ENCODE results near the gene NID1.
"Not testable (repeated sequence)": the region's sequence is repeated elsewhere in the genome, so short reads cannot be mapped to it uniquely, and the experiment has no call there.

NID1 gene

DNA sequence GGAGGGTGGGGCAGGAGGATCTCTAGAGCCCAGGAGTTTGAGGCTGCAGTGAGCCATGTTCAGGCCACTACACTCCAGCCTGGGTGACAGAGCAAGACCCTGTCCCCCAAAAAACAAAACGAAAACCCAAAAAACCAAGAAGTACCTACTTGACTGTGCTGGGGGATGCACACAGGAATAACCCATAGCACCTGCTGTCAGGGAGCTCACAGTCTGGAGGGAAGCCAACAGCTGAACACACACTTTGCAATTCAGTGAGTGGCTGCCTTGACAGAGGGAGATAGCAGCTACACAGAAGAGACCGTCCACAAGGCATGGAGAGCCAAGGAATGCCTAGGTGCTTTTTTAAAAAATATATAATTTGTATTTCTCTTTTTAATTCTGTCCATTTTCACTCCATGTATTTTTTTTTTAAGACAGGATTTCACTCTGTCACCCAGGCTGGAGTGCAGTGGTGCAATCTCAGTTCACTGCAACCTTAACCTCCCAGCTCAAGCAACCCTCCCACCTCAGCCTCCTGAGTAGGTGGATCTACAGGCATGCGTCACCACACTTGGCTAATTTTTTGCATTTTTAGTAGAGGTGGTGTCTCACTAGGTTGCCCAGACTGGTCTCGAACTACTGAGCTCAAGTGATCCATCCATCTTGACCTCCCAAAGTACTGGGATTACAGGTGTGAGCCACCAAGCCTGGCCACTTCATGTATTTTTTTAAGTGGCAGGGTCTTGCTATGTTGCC lies 68.7 kb downstream of the NID1 start:
- DNase-seq: no peak

DNA sequence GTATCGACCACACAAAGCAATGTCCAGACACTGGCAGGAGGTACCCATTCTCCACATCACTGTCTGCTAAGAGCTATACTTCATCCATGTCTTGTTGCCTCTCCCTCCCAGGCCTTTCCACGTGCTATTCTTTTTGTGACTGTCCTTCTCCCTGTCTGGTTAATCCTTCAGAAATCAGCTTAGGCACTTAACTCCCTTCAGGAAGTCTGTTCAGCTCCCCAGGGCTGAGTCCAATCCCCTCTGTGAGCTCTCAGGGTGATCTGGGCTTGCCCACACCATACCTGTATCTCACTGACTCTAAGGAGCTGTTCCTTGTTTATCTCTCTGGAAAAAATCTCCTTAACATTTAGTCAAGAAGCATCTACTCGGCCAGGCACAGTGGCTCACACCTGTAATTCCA lies 69.4 kb downstream of the NID1 start:
- no peak for DNase-seq

DNA sequence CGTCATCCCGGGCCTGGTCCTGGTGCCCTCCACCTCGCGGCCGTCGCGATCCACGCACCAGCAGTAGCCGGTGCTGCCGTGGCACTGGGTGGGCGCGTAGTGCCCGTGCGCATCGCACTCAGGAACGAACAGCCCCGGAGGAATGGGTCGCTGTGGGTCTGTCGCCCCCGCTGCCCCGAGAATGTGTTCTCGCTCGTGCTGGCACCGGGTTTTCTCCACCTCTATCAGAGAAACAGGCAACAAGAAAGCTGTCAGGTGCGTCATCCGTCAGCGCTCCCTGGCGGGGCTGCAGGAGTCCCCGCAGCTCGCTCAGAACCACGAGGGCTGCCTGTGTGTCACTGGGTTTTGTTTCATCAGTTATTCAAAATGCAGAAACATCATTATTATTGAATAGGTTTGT lies 71.2 kb downstream of the NID1 start:
- no peak for DNase-seq

DNA sequence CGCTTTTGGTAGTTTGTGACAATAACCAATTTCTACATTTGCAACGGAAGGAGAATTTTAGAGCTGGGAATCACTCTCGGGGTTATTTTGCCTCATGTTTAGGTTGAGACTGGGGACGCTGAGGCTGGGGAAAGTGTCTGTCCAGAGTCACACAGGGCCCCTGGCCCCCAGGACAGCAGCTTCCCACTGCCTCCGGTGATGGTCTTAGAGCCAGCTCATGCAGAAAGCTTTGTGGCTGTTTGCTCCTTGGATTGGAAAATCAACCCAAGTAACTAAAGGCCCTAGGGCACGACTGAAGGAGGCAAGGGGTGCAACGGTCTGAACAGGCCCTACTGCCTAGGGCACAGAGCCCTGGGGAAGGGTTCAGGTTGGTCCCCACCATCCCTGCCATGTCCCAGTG lies 72.0 kb downstream of the NID1 start:
- DNase-seq: no peak

DNA sequence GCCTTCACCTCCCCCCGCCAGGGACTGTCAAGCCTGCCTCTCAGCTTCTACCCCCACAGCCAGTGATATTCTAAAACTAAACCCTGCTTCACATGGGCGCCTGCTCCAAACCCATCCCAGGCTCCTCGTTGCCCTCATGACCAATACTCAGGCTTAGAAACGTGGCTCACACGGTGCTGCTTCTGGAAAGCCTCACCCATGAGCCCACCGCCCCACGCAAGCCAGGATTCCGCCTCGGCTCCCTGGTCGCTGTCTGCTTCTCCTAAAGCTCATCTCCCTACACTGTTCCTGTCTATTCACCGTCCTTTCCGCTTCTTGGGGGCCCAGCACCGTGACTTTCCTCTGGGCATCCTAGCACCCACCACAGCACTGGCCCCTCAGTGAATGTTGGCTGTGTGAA lies 72.5 kb downstream of the NID1 start:
- DNase-seq: no peak

DNA sequence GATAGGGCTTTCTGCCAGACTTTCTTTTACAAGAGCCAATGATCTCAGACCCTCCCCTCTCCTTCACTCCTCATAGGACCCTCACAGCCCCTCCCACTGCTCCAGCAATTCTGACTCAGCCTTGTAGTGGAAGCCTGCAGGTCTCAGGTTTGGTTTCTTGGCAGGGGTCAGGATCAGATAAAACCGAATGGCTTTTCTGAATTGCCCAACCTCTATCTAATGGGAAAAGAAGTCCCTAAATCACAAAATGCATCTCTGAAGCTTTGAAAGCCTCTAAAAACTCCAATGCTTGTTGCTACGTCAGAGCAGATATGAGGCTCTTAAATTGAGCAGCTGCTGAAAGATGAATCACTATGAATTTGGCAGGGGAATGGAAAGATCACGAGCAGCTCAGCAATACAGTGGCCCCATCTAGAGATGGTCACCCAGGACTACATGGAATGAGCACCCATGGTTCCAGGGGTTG lies 74.5 kb downstream of the NID1 start:
- DNase-seq: no peak

DNA sequence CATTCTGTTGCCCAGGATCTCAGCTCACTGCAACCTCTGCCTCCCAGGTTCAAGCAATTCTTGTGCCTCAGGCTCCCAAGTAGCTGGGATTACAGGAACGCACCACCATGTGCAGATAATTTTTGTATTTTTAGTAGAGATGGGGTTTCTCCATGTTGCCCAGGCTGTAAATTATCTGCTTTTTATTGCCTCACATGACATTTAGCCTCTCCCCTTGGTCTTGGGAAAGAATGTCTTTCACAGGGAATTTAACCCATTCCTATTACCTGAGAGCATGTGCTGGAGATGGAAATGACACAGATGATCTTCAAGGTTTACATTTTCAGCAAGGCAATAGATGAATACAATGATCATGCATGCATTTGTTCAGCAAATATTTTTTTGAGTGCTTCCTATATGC lies 75.8 kb downstream of the NID1 start:
- no peak for DNase-seq

DNA sequence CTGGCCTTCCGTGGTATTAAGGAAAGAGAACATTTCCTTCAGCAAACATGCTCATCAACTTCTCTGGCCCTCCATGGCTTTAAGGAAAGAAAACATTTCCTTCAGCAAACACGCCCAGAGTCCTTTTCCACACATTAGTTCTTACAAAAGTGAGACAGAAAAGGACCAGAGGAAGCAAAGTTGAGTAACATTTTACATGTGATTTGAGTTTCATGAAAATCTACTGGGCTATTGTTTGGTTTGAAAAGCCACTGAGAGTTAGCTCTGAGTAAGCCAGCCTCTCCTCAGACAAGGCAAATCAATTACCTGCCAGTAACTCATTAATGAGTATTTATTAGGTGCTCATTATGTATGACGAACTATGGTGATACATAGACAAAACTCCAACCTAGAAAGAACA lies 78.0 kb downstream of the NID1 start:
- no peak for DNase-seq

DNA sequence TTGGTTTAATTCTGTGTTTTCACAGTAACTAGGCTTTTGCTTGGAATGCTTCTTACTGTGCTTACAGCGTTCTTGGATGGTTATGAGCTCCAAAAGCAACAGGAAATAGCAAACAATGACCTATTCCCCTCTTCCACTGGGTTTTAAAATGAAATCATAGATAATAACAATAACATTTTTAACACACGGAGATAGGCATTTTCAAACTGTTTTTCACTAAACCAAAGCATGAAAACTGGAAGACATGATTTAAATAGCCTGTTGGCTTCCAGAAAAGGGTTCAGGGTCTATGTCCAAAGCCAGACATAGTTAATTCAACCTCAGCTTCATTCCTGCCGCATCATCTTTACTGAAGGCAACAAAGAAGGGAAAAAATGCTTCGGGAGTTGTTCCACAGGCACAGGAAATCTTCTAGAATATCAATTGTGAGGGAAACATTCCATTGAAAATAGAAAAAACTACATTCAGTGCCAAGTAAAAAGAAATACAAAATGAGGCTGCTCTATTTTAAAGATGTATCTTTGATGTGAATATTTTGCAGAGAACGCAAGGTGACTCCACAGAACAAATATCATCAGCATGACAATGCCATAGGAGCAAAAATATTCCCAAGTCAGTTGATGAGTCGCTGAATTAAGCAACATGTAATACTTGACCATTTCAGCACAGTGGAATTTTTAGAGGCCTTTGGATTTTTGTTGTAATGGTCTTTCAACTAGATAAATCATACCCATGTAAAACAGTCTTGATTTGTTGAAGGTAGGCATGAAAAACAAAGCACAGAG lies 80.7 kb downstream of the NID1 start:
- DNase-seq: no peak

DNA sequence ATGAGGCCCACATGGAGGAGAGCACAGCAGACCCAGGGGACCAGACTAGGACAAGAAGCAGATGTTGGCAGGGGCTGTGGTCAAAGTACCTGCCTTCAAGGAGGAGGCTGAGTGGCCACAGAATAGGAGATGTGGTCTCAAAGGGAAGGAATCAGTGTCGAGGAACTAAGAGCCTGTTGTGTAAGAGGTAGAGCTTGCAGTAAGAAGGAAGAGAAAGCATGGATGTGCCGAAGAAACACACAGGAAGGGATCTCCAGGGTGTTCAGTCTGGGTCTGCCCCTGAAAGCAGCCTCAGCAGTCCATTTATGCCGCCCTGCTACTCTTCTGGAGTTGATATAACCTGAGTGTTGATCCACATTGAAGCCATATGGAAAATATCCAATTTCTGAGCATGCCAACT lies 83.9 kb downstream of the NID1 start:
- no peak for DNase-seq

DNA sequence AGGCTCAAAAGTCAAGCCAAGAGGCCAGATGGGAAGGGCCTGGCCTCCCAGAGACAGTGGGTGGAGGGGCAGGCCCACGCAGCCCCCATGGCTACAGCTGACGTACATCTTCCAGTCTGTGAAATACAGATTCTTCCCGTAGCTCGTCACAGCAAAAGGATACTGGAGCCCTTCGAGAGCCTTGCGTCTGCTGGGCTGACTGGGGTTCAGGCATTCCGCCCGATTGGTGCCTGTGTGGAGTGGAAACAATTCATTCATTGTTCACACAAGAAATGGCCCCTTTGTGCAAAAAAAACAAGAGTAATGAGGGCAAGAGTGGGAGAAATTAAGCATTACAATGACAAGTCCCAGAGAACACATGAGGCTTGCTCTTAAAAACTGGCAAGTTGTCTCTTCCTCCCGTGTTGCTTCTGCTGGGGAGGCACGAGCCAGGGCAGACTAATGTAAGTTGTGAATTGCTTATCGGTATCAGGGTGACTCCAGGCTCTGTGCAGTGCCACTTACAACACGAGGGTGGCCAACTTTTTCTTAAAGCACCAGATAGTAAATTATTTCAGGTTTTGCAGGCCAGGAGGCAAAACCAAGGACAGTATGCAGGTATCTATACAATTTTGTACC lies 85.1 kb downstream of the NID1 start:
- no peak for DNase-seq

DNA sequence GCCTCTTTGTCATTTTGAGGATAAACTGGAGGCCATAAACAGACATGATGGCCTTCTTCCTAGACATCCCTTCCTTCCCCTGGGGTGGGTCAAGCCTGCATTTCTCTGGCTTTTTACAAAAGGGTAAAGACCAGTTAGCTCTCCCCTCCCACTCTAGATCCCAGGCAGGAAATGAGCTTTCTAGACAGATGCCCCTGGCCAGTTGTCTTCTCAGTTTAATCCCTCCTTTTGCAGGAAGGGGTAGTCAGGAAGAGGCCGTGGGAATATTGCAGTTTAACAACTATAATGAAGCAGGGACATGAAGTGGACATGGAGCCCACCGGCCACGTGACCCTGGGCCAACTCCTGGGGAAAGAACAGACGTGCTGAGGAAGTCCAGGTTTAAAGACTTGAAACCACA lies 85.7 kb downstream of the NID1 start:
- no peak for DNase-seq

DNA sequence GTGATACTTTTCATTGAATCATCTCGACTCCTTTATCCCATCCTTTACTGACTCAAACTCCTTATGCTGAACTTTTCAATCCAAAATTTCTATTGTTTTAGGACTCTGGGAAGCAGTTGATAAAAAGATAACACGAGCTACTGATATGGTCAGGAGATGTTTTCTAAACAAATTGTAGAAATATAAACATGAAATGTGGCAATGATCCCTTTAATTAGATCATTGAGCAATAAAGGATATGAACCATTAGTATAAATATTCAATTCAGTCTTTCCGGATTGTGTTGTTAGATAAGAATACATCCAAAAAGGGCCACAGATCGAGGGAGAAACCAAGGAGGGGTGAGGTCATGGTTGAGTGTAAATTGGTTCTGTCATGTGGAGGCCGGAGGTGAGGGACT lies 88.4 kb downstream of the NID1 start:
- DNase-seq: no peak

DNA sequence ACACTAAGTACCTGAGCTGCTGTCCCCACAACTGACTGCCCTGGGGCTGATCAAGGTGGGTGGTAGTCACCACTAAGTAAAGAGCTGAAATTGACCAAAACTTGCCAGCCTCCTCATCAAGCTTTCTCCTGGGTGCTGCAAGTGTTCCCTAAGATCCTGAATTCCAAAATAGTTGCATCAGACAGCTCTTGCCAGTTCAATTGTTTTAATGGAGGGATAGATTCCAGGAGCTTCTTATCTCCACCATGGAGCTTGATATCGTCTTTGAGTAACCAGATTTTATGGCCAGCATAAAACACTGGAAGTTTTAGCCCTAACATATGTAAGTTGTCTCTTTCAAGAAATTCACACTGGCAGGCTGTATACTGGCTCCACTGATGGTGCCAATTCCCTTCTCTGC lies 90.3 kb downstream of the NID1 start:
- DNase-seq: no peak

DNA sequence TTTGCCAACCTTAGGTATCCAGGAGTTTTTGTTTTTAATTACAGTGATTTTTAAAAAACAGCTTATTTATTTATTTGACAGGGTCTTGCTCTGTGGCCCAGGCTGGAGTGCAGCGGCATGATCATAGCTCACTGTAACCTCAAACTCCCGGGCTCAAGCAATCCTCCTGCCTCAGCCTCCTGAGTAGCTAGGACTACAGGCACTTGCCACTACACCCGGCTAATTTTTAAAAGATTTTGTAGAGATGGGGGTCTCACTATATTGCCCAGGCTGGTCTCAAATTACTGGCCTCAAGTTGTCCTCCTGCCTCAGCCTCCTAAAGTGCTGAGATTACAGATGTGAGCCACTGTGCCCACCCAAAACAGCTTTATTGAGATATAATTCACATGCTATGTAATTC lies 92.2 kb downstream of the NID1 start:
- DNase-seq: not testable (repeated sequence)

DNA sequence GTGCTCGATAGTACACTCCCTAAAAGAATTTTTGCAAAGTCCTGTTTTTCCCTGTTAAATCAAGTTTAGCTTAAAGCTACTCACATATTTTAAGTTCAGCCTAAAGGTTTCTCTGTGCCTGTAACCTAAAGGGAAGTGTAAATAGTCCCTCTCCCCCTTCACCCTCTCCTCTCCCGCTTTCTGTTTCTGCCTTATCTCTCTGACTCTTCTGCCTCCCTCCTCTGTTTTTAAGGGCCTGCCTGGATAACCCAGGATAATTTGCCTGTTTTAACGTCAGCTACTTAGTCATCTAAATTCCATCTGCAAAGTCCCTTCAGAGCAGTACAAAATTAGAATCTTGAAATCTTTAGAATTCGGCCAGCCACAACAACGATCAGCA lies 92.6 kb downstream of the NID1 start:
- no peak for DNase-seq

DNA sequence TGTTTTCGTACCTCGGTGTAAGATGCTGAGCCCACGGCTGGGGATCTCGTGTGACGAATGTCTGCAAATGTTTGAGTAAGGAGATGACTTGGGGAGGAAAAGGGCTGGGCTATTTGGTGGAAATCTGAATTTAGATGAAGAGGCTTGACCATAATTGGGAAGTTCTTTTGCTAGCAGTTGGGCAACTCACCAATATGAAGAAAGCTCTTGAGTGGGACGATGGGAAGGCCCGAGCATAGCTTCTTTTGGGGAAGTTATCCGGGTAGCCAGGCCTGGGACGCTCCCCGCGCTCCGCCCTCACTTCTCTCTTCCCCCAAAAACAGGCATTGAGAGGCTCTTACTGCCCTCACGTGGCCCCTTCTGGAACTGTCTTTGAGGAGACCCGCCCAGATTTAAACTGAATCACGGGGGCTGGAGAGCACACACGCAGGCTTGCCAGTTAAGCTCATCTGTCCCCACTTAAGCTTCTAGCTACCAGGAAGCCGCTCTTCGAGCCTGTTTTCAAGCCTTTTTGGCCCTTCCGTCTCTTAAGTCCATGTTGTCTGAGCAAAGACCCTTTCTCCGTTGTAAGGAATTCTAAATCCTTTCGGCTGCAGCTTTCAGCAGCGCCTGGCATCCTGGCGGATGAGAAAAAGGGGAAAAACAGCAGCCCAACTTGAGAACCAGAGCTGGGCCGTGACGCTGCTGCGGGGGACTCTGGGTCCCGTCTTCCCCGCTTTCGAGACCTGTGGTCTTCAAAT lies 93.1 kb downstream of the NID1 start:
- DNase-seq: peak; percentile 90

DNA sequence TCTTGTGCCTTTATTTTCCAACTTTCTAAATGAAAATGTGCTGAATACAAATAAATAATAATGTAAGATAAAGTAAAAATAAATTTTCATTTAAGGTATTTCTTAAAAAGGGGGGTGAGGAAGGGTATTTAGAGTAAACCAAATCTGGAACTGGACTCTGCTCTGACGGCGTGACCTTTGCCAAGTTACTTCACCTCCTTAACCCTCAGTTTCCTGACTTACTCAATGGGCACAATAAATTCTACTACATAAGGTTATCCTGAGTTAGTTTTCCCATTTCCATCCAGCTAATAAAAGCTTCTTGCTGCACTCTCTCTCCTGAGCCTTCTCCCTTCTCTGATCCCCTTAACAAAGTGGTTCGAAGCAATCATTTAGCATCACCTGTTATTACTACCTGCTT lies 93.9 kb downstream of the NID1 start:
- DNase-seq: no peak

DNA sequence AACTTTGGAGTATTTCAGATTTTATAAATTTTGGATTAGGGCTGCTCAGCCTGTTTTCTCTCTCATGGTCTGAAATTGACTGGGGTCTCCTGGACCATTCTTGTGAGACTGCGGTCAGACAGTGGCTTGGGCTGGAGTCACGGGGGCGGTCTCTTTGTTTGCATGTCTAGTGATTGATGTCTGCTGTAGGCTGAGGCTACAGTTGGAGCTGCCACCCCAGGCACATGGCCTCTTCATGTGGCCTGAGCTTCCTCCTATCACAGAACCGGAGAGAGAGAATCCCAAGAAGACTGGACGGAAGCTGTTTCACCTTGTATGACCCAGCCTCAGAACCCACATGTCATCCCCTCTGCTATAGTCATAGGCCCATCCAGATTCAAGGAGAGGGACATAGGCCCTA lies 96.1 kb downstream of the NID1 start:
- DNase-seq: no peak

DNA sequence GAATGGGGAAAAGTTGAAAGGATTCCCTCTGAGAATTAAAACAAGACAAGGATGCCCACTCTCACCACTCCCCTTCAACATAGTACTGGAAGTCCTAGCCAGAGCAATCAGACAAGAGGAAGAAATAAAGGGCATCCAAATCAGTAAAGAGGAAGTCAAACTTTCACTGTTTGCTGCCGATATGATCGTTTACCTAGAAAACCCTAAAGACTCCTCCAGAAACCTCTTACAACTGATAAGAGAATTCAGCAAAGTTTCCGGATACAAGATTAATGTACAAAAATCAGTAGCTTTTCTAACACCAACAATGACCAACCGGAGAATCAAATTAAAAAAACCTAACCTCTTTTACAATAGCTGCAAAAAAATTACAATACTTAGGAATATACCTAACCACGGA lies 98.8 kb downstream of the NID1 start:
- DNase-seq: not testable (repeated sequence)

DNA sequence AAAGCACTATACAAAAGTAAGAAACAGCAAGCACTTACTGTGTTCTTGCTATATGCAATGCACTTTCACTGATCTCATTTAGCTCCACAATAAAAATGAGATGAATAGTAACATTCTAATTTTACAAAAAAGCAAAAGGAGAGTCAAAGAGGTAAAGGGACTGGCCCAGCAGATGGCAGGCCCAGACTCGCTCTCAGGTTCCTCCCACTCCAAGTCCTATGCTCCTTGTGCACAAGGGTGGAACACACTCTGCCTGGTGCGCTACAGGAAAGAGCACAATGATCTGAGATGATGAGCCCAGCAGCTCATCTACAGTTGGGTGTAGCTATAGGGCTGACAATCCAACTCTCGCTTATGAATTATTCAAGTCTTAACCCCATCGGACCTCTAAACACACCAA lies 104.1 kb downstream of the NID1 start:
- DNase-seq: no peak

DNA sequence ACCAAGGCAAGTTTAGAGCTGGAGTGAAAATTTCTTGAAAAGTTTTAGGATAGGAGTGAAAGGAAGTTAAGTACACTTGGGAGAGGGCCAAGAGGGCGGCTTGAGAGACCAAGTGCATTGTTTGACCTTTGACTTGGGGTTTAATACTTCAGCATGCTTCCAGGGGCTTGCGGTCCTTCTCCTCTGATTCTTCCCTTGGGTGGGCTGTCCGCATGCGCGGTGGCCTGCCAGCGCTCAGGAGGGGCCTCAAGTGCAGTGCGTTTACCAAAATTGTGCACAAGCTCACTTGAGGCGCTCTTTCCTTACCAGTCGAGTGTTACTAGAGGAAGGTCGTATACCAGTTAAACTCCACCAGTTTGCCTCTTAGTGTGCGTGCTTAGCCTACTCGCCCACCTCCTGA lies 106.9 kb downstream of the NID1 start:
- no peak for DNase-seq

DNA sequence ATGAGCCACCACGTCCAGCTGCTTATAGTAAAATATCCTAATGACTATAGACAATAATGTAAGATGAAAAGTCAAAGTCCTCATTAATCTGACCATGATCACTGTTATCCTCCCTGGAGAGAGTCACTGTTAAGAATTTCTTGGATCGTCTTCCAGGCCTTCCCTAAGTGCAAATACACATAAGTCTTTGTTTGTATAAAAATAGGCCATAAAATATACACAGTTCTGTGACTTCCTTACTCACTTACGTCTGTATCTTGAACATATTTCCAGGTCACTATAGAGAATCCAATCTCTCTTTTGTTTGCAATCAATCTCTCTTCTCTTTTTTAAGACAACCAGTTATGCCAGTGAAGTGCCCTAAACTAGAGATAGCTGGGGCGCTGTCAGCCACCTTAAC lies 109.1 kb downstream of the NID1 start:
- no peak for DNase-seq
